GM19455 (cell line): Measurements from ENCODE around the gene IL18BP.

Experiments used
- ATAC-seq: cut with Tn5 transposase; IDR thresholded peaks from one replicate; pipeline ENCODE4 v1.9.1; 2021; ENCODE audit not compliant: unreplicated experiment

IL18BP gene

GRCh38 chr11:72010529-72011233, 12.0 kb downstream of the IL18BP start:
- no peak for ATAC-seq

- no peak for ATAC-seq
Observed at GRCh38 chr11:72012091-72012630, 13.5 kb downstream of the IL18BP start.

DNA sequence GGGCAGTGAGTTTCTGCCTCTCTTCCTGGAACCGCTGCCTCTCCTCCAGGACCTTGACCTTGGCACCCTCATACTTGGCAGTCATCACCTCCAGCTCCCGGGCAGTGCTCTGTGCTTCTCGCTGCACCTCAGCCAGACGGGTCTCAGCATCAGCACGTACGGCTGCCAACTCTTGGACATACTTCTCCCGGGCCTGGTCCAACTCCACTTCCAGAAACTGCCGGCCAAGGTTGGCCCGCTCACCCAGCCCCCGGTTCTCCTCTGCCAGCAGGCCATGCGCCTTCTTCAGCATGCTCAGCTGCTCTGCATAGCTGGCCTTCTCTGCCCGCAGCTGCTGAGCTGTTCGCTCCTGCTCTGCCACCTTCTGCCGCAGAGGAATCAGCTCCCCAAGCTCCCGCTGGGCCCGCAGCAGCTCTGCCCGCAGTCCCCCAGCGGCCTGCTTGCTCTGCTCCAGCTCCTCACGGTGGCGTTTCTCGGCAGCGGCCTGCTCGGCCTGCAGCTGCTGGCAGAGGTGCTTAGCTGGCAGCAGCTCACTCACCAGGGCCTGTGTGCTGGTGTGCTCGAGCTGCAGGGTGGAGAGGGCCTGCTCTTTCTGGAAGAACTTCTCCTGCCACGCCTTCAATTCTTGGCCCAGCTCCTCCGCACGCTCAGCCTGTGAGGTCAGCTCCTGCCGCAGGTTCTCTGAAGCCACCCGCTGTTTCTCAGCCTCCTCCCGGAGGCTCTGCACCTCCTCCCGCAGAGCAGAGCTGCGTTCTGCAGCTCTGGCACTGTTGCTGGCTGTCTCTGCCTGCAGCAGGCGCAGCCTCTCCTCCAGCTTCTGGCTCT, 14.4 kb downstream of the IL18BP start:
- ATAC-seq = no peak

- no peak for ATAC-seq
Observed at GRCh38 chr11:72013765-72014711, 15.3 kb downstream of the IL18BP start.

GRCh38 chr11:72014761-72015320, 16.1 kb downstream of the IL18BP start:
- no peak for ATAC-seq

GRCh38 chr11:72015511-72016061, 16.9 kb downstream of the IL18BP start:
- ATAC-seq = no peak

GRCh38 chr11:72018171-72018570, 19.5 kb downstream of the IL18BP start:
- no peak for ATAC-seq

GRCh38 chr11:72023335-72023734, 24.6 kb downstream of the IL18BP start:
- no peak for ATAC-seq

- no peak for ATAC-seq
Observed at GRCh38 chr11:72024069-72024754, 25.5 kb downstream of the IL18BP start.

GRCh38 chr11:72026090-72026489, 27.4 kb downstream of the IL18BP start:
- ATAC-seq = no peak

DNA sequence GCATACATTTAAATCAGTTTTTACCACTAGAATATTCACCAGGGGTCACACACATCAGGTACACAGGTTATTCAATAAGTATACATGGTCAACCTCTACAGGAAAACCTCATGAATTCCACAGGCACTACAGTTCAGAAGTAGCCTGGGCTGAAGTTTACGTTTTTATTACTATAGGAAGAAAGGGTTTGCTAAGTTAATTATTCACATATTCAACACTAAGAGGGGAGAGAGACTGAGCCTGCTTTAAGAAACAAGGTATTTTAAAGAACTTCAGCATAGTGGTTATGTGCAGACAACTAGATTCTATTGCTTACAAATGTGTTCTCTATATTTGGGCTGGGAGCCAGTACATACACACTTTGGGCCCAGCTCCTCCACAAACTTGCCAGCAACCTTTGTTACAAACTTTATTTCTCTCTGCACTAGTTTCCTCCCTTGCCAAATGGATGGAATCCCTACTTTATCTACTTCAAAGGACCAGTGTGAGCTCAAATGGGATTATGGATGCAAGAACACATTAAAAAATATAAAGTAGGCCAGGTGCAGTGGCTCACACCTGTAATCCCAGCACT, 31.9 kb downstream of the IL18BP start:
- ATAC-seq = no peak

- no peak for ATAC-seq
Observed at GRCh38 chr11:72036687-72037086, 38.0 kb downstream of the IL18BP start.

DNA sequence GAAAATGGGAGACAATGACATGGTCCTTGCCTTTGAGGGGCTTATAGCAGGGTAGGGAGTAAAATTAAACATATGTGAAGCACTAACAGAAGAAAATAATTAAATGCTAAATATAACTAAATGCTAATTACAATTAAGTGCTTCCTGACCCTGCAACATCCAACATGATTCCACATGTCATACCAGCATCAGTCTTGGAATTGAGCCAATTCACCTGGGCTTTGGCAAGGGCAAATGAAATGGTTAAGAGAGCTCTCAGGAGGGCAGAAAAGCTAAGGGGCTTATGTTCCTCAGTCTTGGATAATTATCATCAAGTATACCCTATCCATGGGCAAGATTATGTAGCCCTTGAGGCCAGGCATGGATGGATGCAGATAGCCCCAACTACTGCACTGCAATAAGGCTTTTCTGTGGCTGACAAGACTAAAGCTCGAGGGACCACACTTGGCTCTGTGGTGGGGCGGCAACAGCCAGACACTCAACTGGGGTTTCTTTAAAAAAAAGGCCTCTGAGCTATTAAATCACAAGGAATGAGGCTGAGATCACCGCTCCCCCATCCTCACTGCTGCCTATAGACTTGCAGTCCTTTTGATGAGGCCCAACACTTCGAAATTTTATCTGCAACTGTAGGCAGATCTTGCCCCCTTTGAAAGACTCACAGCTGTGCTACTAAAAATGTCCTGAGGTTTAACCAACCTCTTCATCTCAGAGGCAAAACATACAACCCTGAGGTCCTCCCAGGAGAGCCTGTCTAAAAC, 39.0 kb downstream of the IL18BP start:
- ATAC-seq = no peak

DNA sequence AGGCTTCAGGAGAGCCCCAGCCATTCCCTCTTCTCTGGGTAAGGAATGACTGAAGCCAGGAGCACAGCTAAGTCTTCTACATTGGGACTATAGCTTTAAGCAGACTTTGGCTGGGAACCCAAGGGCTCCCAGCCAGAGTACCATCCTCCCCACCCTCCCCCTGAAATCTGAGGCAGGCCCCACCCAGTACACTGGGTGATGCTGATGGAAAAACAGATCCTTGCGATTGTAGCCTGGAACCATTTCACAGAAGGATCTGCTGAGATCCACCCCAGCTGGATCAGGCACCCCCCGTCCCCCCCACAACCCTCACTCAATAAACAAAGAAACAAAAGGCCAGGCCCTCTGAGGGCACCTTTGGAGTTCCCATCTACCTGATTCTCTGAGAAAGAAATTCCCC, 39.8 kb downstream of the IL18BP start:
- ATAC-seq = no peak

- ATAC-seq = no peak
Observed at GRCh38 chr11:72039031-72039855, 40.5 kb downstream of the IL18BP start.

DNA sequence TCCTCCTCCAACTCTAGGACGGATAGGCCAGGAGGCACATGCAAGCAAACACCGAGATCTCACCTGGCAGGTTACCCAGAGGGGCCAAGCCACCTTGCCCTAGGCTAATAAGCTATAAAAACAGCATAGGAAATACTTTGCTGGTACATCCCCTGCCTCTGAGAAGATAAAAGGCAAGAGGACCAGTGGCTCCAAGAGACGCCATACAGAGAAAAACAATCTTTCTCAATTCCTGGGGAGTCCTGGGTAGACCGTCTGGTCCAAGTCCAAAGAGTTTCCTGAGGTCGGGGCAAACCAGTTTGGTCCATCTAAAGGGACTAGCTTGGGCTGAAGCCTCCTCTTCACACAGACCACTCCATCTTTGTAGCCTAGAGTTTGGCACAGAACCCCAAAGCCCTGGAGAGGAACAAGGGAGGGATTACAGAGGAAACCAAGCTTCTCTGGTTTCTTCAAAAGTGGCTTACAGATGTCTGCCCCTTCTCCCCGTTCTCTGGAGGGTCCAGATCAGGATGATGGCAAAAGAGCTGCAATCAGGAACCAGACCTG, 41.2 kb downstream of the IL18BP start:
- ATAC-seq = no peak

- ATAC-seq = no peak
Observed at GRCh38 chr11:72040491-72041363, 42.0 kb downstream of the IL18BP start.
